ENCODE data around the gene AEN.

AEN gene

GRCh38 chr15:88658070-88658965, 37.2 kb downstream of the AEN start:
- Histone ChIP-seq H3K4me1 (ENCODE audit: control insufficient read depth, insufficient read depth, low read length, unreplicated experiment) (peaks cover 30% of the 10 kb centered on the region), H3K4me3 (ENCODE audit: low read depth, low read length) (no peak overlapping the region), H3K27me3 (ENCODE audit: insufficient read depth, low read length) (no peaks in the 10 kb centered on the region), H3K36me3 (ENCODE audit: insufficient read depth, low read length) (no peaks in the 10 kb centered on the region), H3K27ac (ENCODE audit: low read depth, low read length) (no peak overlapping the region), H2AFZ (ENCODE audit: low read length, unreplicated experiment) (no peak overlapping the region), H3K79me2 (ENCODE audit: control insufficient read depth, insufficient read depth, low read length, unreplicated experiment) (no peaks in the 10 kb centered on the region)

GRCh38 chr15:88658972-88659931, 38.1 kb downstream of the AEN start:
- no peak overlapping the region for H3K27ac ChIP-seq (ENCODE audit: low read depth, low read length)
- no peaks in the 10 kb centered on the region for H3K36me3 ChIP-seq (ENCODE audit: insufficient read depth, low read length)
- no peaks in the 10 kb centered on the region for H3K27me3 ChIP-seq (ENCODE audit: insufficient read depth, low read length)
- peaks cover 30% of the 10 kb centered on the region for H3K4me1 ChIP-seq (ENCODE audit: control insufficient read depth, insufficient read depth, low read length, unreplicated experiment)
- no peaks in the 10 kb centered on the region for H3K79me2 ChIP-seq (ENCODE audit: control insufficient read depth, insufficient read depth, low read length, unreplicated experiment)
- no peak overlapping the region for H2AFZ ChIP-seq (ENCODE audit: low read length, unreplicated experiment)
- H3K4me3 ChIP-seq (ENCODE audit: low read depth, low read length), result no peak overlapping the region

GRCh38 chr15:88661041-88661700, 40.0 kb downstream of the AEN start:
- H3K27me3 ChIP-seq (ENCODE audit: insufficient read depth, low read length), result no peaks in the 10 kb centered on the region
- H2AFZ ChIP-seq (ENCODE audit: low read length, unreplicated experiment), result no peak overlapping the region
- H3K4me1 ChIP-seq (ENCODE audit: control insufficient read depth, insufficient read depth, low read length, unreplicated experiment), result peaks cover 30% of the 10 kb centered on the region
- no peaks in the 10 kb centered on the region for H3K36me3 ChIP-seq (ENCODE audit: insufficient read depth, low read length)
- H3K27ac ChIP-seq (ENCODE audit: low read depth, low read length), result no peak overlapping the region
- H3K79me2 ChIP-seq (ENCODE audit: control insufficient read depth, insufficient read depth, low read length, unreplicated experiment), result no peaks in the 10 kb centered on the region
- H3K4me3 ChIP-seq (ENCODE audit: low read depth, low read length), result no peak overlapping the region

- Histone ChIP-seq H3K4me3 (ENCODE audit: low read depth, low read length) (no peak overlapping the region), H2AFZ (ENCODE audit: low read length, unreplicated experiment) (no peak overlapping the region), H3K36me3 (ENCODE audit: insufficient read depth, low read length) (no peaks in the 10 kb centered on the region), H3K79me2 (ENCODE audit: control insufficient read depth, insufficient read depth, low read length, unreplicated experiment) (no peaks in the 10 kb centered on the region), H3K27me3 (ENCODE audit: insufficient read depth, low read length) (no peaks in the 10 kb centered on the region), H3K4me1 (ENCODE audit: control insufficient read depth, insufficient read depth, low read length, unreplicated experiment) (peaks cover 30% of the 10 kb centered on the region), H3K27ac (ENCODE audit: low read depth, low read length) (no peak overlapping the region)
Observed at GRCh38 chr15:88661761-88662556, 40.8 kb downstream of the AEN start.

- Histone ChIP-seq H3K27me3 (ENCODE audit: insufficient read depth, low read length) (no peaks in the 10 kb centered on the region), H2AFZ (ENCODE audit: low read length, unreplicated experiment) (no peak overlapping the region), H3K4me1 (ENCODE audit: control insufficient read depth, insufficient read depth, low read length, unreplicated experiment) (peaks cover 30% of the 10 kb centered on the region), H3K36me3 (ENCODE audit: insufficient read depth, low read length) (no peaks in the 10 kb centered on the region), H3K4me3 (ENCODE audit: low read depth, low read length) (no peak overlapping the region), H3K79me2 (ENCODE audit: control insufficient read depth, insufficient read depth, low read length, unreplicated experiment) (no peaks in the 10 kb centered on the region), H3K27ac (ENCODE audit: low read depth, low read length) (no peak overlapping the region)
Observed at GRCh38 chr15:88663141-88663621, 42.0 kb downstream of the AEN start.

GRCh38 chr15:88664151-88664778, 43.1 kb downstream of the AEN start:
- Histone ChIP-seq H3K36me3 (ENCODE audit: insufficient read depth, low read length) (no peaks in the 10 kb centered on the region), H3K27me3 (ENCODE audit: insufficient read depth, low read length) (no peaks in the 10 kb centered on the region), H3K27ac (ENCODE audit: low read depth, low read length) (no peak overlapping the region), H3K4me1 (ENCODE audit: control insufficient read depth, insufficient read depth, low read length, unreplicated experiment) (peaks cover 25% of the 10 kb centered on the region), H3K4me3 (ENCODE audit: low read depth, low read length) (no peak overlapping the region), H3K79me2 (ENCODE audit: control insufficient read depth, insufficient read depth, low read length, unreplicated experiment) (no peaks in the 10 kb centered on the region), H2AFZ (ENCODE audit: low read length, unreplicated experiment) (no peak overlapping the region)

GRCh38 chr15:88674661-88675060, 53.5 kb downstream of the AEN start:
- H3K4me1 ChIP-seq (ENCODE audit: control insufficient read depth, insufficient read depth, low read length, unreplicated experiment), result no peaks in the 10 kb centered on the region
- H3K79me2 ChIP-seq (ENCODE audit: control insufficient read depth, insufficient read depth, low read length, unreplicated experiment), result no peaks in the 10 kb centered on the region
- no peak overlapping the region for H3K27ac ChIP-seq (ENCODE audit: low read depth, low read length)
- no peak overlapping the region for H3K4me3 ChIP-seq (ENCODE audit: low read depth, low read length)
- H3K27me3 ChIP-seq (ENCODE audit: insufficient read depth, low read length), result peaks cover 47% of the 10 kb centered on the region
- no peaks in the 10 kb centered on the region for H3K36me3 ChIP-seq (ENCODE audit: insufficient read depth, low read length)
- H2AFZ ChIP-seq (ENCODE audit: low read length, unreplicated experiment), result no peak overlapping the region

GRCh38 chr15:88678755-88679154, 57.6 kb downstream of the AEN start:
- H3K36me3 ChIP-seq (ENCODE audit: insufficient read depth, low read length), result no peaks in the 10 kb centered on the region

GRCh38 chr15:88680241-88681001, 59.3 kb downstream of the AEN start:
- Histone ChIP-seq H3K36me3 (ENCODE audit: insufficient read depth, low read length) (no peaks in the 10 kb centered on the region), H2AFZ (ENCODE audit: low read length, unreplicated experiment) (no peak overlapping the region), H3K4me3 (ENCODE audit: low read depth, low read length) (no peak overlapping the region), H3K79me2 (ENCODE audit: control insufficient read depth, insufficient read depth, low read length, unreplicated experiment) (no peaks in the 10 kb centered on the region), H3K27ac (ENCODE audit: low read depth, low read length) (no peak overlapping the region), H3K4me1 (ENCODE audit: control insufficient read depth, insufficient read depth, low read length, unreplicated experiment) (no peaks in the 10 kb centered on the region), H3K27me3 (ENCODE audit: insufficient read depth, low read length) (peaks cover 17% of the 10 kb centered on the region; the same call in 1 of the 2 replicates)

More at GRCh38 chr15:88678755-88679154, 57.6 kb downstream of the AEN start:
- H3K4me3 ChIP-seq (ENCODE audit: low read depth, low read length), result no peak overlapping the region
- H2AFZ ChIP-seq (ENCODE audit: low read length, unreplicated experiment), result no peak overlapping the region
- H3K79me2 ChIP-seq (ENCODE audit: control insufficient read depth, insufficient read depth, low read length, unreplicated experiment), result no peaks in the 10 kb centered on the region
- H3K27ac ChIP-seq (ENCODE audit: low read depth, low read length), result no peak overlapping the region
- no peaks in the 10 kb centered on the region for H3K4me1 ChIP-seq (ENCODE audit: control insufficient read depth, insufficient read depth, low read length, unreplicated experiment)
- H3K27me3 ChIP-seq (ENCODE audit: insufficient read depth, low read length), result peaks cover 17% of the 10 kb centered on the region; the same call in 1 of the 2 replicates
